Activated T-helper 2 cell treated with anti-CD3 and anti-CD28 coated beads, Interferon-gamma antibody, Interleukin-2, Interleukin-4, amounts not matched to agents 10 μg/mL and 5 μg/mL and 100 μg/mL, durations not matched to agents 14 hours and 24 hours and 36 hours (primary cell): Measurements from ENCODE around the gene SORCS2. TPM values are rescaled to one million over a fixed set of nuclear protein-coding genes. Genes with fewer than 3 reads are reported as not detected.
A peak's percentile ranks its signal among the peaks of the same experiment; 100 is the strongest.

Experiments used
- DNase-seq: peaks from one replicate; pipeline ENCODE4 v3.0.0; 2021; ENCODE audit warnings: low spot score
- H3K27ac Mint-ChIP-seq: one replicate; pipeline ENCODE4 v1.8.0; 2021; ENCODE audit warnings: mixed read lengths
- H3K27me3 Mint-ChIP-seq: one replicate; pipeline ENCODE4 v1.8.0; 2021; ENCODE audit warnings: low read depth, mixed read lengths
- H3K36me3 Mint-ChIP-seq: one replicate; pipeline ENCODE4 v1.8.0; 2021; ENCODE audit warnings: low read depth, mixed read lengths
- H3K4me1 Mint-ChIP-seq: one replicate; pipeline ENCODE4 v1.8.0; 2021; ENCODE audit warnings: low read depth, mixed read lengths
- H3K4me3 Mint-ChIP-seq: one replicate; pipeline ENCODE4 v1.8.0; 2021; ENCODE audit warnings: low read depth, mild to moderate bottlenecking, moderate library complexity, mixed read lengths
- H3K9me3 Mint-ChIP-seq: one replicate; pipeline ENCODE4 v1.8.0; 2021; ENCODE audit warnings: mixed read lengths
- intact Hi-C: fragments of 100-400 bp; cut with micrococcal nuclease; formaldehyde crosslinking; loops from one replicate; pipeline ENCODE4 v1.15.1; 2023
- total RNA-seq: library from RNA; stranded (reverse); gene quantifications from 2 replicates; pipeline ENCODE4 v1.2.3, GENCODE V29; 2022

SORCS2 gene
- total RNA-seq, result 0.02 and 0.05 TPM in 2 replicates

DNA sequence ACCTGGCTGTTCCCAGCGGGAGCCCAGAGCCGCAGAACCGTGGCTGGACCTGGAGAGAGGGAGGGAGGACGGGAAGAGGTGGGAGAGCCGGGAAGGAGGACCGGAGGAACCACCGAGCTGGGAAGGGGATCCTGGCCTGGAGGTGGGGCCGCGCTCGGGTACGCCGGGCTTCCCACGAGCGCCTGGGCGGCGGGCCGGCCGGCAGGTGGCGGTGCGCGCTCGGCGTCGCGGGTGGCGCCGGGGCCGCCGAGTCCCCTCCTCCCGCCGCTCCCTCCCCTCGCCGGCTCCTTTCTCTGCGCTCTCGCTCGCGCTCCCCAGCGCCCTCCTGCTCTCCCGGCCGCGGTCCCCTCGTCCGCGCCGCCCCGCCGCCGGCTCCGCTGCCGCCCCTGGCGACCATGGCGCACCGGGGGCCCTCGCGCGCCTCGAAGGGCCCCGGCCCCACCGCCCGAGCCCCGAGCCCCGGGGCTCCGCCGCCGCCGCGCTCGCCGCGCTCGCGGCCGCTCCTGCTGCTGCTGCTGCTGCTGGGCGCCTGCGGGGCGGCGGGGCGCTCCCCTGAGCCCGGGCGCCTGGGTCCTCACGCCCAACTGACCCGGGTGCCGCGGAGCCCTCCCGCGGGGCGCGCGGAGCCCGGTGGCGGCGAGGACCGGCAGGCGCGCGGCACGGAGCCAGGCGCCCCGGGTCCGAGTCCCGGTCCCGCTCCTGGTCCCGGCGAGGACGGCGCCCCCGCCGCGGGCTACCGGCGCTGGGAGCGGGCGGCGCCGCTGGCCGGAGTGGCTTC, at the start of gene SORCS2:
TSS of gene SORCS2 (plus strand) at position 287 of the 778 bp plus-strand sequence.
- no peaks in the 10 kb centered on the region for H3K36me3 Mint-ChIP-seq
- intact Hi-C loops, result loop anchor here (5.0 kb wide), 4 partner anchors 145 to 610 kb away; no protein-coding TSS in a partner anchor
- peaks cover 48% of the 10 kb centered on the region for H3K27me3 Mint-ChIP-seq
- H3K27ac Mint-ChIP-seq, result no peak within 1 kb of the TSS
- H3K4me3 Mint-ChIP-seq, result no peak within 1 kb of the TSS
- H3K4me1 Mint-ChIP-seq, result no peaks in the 10 kb centered on the region
- no peaks in the 10 kb centered on the region for H3K9me3 Mint-ChIP-seq
- peak; percentile 29 for DNase-seq

DNA sequence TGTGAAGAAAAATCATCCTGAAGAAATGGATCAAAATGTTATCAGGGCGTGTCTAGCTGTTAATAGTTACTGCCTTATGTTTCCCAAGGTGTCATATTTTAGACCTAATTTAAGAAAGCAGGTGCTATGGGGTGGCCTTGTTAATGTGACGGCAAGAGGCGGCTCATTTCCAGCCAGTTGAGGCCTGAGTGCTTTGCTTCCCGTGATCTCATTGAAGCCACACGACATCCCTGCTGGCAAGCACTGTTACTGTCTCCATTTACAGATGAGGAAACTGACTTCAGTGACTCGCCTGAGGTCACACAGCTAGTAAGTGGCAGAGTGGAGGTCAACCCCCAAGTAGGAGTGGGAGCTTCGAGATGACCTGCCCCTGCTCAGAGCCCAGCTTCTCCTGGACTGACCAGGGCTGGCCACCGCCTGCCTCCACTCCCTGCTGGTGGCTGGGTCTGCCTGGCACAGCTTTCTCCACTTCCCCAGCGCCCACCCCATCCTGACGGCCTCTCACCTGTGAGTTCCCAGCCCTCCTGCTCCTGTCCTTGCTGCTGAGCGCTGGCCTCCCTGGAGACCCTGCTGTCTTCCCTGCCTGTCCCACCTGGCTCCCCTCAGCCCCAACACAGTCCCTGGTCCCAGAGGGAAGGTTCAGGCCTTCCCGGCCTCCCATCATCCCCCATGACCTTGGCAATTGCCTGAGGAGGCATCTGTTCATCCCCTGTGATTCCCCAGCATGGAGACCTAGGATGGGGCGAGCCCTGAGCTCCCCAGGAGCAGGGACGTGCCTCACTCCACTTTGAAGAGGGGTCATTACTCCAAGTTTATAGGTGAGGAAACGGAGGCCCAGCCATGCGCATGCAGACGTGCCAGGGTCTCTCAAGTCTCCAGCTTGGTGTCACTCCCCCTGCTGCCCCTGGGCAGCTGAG, 47.7 kb upstream of the SORCS2 start:
- H3K27me3 Mint-ChIP-seq, result no peaks in the 10 kb centered on the region
- no peaks in the 10 kb centered on the region for H3K9me3 Mint-ChIP-seq
- no peaks in the 10 kb centered on the region for H3K4me1 Mint-ChIP-seq
- DNase-seq, result no peak
- H3K27ac Mint-ChIP-seq, result no peak overlapping the region
- H3K4me3 Mint-ChIP-seq, result no peak overlapping the region
- intact Hi-C loops, result no loop called here
- no peaks in the 10 kb centered on the region for H3K36me3 Mint-ChIP-seq

DNA sequence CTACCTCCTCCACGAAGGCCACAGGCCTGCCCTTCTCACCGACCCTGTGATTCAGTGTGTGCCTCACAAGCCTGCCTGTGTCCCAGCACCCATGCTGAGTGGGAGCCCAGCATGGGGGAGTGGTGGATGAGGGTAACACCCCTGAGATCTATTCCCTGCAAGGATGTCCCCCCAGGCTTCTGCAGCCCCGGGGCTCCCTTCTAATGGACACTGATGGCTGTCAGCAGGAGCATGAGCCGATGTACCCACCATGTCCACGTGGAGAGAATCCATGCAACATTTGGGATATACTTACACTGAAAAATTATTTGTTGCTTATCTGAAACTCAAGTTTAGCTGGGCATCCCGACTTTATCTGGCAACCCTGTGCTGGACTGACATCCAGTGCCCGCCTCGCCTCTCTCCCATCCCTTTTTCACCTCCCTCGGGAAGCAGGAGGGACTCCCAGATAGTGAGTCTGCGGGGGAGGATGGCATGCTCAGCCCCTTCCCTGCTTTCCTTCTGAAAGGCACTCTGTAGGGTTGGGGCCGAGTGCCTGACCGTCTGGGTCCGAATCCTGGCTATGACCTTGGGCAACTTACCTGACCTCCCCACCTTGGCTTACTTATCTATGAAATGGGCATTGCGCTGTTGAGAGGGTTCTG, 46.9 kb upstream of the SORCS2 start:
- H3K27me3 Mint-ChIP-seq, result no peaks in the 10 kb centered on the region
- no peak overlapping the region for H3K27ac Mint-ChIP-seq
- no peaks in the 10 kb centered on the region for H3K36me3 Mint-ChIP-seq
- intact Hi-C loops, result no loop called here
- no peaks in the 10 kb centered on the region for H3K4me1 Mint-ChIP-seq
- no peaks in the 10 kb centered on the region for H3K9me3 Mint-ChIP-seq
- H3K4me3 Mint-ChIP-seq, result no peak overlapping the region
- DNase-seq, result no peak

DNA sequence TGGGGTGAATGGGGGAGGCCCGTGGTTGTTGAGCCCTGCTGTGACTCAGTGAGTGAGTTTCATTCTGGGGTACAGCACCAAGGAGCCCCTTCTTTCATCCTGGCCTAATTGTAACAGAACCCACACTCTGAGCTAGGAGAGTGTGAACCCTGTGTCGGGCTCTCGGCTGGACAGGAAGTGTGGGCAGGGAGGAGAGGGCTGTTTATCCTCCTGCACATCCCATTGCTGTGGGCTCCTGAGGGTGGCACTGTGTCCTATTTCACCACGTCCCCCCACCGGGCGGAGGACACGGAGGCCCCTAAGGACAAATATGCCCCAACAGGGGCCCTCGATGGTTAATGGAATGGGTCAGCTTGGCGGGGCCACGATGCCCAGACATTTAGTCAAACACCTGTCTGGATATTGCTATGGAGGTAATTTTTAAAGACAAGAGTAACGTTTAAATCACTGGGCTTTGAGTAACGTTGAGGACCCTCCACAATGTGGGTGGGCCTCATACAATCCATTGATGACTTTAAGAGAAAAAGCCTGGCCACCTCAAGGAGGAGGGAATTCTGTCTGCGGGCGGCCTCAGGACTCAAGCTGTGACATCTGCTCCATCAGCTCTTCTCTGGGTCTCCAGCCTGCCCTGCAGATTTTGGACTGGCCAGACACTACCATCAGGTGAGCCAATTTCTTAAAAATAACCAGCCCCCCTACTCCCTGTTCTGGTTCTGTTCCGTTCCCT, 46.1 kb upstream of the SORCS2 start:
- intact Hi-C loops, result no loop called here
- Mint-ChIP-seq H3K36me3 (no peaks in the 10 kb centered on the region), H3K27ac (no peak overlapping the region), H3K27me3 (no peaks in the 10 kb centered on the region), H3K4me3 (no peak overlapping the region), H3K4me1 (no peaks in the 10 kb centered on the region), H3K9me3 (no peaks in the 10 kb centered on the region)
- no peak for DNase-seq

DNA sequence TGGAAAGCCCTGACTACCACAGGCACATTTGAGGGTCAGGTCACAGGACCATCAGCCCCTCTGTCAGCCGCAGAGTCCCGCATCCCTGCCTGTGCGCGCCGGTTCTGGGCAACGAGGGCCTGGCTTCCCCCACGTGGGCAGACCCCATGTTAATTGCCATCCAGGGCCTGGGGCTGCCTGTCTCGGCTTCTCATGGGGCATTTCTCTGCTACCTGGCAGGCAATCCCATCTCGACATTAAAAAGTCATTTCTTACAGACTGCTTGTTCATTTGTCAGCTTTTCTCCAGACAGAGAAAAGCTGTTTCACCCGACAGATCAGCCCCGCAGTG, 45.6 kb upstream of the SORCS2 start:
- Mint-ChIP-seq H3K27me3 (no peaks in the 10 kb centered on the region), H3K4me3 (no peak overlapping the region), H3K9me3 (no peaks in the 10 kb centered on the region), H3K4me1 (no peaks in the 10 kb centered on the region), H3K27ac (no peak overlapping the region), H3K36me3 (no peaks in the 10 kb centered on the region)
- DNase-seq, result no peak
- intact Hi-C loops, result no loop called here

DNA sequence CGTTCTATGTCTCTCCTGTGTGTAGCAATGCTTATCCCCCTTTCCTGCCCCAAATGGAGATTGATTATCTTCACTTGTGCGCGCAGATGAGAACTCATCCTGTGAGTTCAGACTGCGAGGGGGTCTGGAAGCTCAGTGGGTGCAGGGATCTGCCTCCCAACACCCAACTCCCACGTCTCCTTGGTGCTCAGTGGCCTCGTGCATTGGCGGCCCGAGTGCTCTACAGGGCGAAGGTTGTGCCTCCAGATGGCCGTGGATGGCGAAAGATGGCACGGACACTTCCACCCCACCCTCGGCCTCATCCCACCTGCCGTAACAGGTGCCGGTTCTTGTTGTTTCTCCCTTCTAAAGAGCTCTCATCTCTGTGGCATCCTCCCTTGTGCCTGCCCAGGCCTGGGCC, 45.1 kb upstream of the SORCS2 start:
- Mint-ChIP-seq H3K27me3 (no peaks in the 10 kb centered on the region), H3K36me3 (no peaks in the 10 kb centered on the region), H3K4me3 (no peak overlapping the region), H3K9me3 (no peaks in the 10 kb centered on the region), H3K4me1 (no peaks in the 10 kb centered on the region), H3K27ac (no peak overlapping the region)
- DNase-seq, result no peak
- intact Hi-C loops, result no loop called here

GRCh38 chr4:7147661-7148310, 44.6 kb upstream of the SORCS2 start:
- Mint-ChIP-seq H3K4me3 (no peak overlapping the region), H3K36me3 (no peaks in the 10 kb centered on the region), H3K27me3 (no peaks in the 10 kb centered on the region), H3K4me1 (no peaks in the 10 kb centered on the region), H3K27ac (no peak overlapping the region), H3K9me3 (no peaks in the 10 kb centered on the region)
- intact Hi-C loops, result no loop called here
- DNase-seq, result no peak

DNA sequence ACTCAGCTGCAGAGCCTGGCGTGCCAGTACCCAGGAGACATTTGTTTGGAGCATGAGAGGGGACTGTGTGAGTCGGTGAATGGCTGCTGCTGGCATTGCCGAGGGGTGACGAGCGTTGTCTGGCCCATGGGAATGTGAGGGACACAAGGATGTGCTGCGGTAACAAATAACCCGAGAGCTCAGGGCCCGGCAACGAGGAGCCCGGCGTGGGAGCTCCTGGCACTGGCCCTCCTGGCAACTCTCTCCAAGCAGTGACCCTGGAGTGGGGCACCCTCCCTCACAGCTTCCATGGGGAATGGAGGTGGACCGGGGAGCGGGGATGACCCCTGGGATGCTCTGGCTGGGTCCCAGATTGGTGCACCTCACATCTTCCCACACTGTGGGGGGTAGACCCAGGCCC, 44.0 kb upstream of the SORCS2 start:
- Mint-ChIP-seq H3K27me3 (no peaks in the 10 kb centered on the region), H3K4me1 (no peaks in the 10 kb centered on the region), H3K4me3 (no peak overlapping the region), H3K27ac (no peak overlapping the region), H3K36me3 (no peaks in the 10 kb centered on the region), H3K9me3 (no peaks in the 10 kb centered on the region)
- no peak for DNase-seq
- intact Hi-C loops, result no loop called here

- intact Hi-C loops, result no loop called here
- Mint-ChIP-seq H3K36me3 (no peaks in the 10 kb centered on the region), H3K27me3 (no peaks in the 10 kb centered on the region), H3K27ac (no peak overlapping the region), H3K9me3 (no peaks in the 10 kb centered on the region), H3K4me1 (no peaks in the 10 kb centered on the region), H3K4me3 (no peak overlapping the region)
- no peak for DNase-seq
These were observed 42.2 kb upstream of the SORCS2 start for GRCh38 chr4:7150036-7150635.

DNA sequence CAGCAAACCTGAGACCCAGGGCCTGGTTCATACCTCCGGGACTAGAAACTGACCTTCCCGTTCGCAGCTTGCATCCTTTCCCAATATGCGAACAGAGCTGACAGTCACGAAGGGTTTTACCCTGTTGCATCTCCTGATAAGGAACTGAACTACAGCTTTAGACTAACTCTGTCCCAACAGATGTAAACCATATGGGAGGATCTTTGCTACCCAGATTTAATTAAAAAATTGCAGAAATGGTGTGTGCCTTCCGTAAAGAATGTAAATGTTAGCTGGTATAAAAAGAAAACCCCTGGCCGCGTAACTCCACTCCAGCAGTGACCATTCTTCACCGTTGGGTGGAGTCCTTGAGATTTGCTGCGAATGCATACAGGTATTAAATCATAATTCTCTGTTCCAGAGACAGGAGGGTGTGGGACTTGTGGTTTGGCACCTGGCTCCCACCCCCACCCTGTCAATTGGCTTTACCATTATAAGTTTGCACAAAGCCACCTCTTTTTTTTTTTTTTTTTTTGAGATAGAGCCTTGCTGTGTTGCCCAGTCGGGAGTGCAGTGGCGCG, 40.6 kb upstream of the SORCS2 start:
- H3K4me1 Mint-ChIP-seq, result no peaks in the 10 kb centered on the region
- DNase-seq, result no peak
- no peaks in the 10 kb centered on the region for H3K36me3 Mint-ChIP-seq
- H3K27me3 Mint-ChIP-seq, result peaks cover 6% of the 10 kb centered on the region
- H3K9me3 Mint-ChIP-seq, result no peaks in the 10 kb centered on the region
- intact Hi-C loops, result no loop called here
- no peak overlapping the region for H3K27ac Mint-ChIP-seq
- H3K4me3 Mint-ChIP-seq, result no peak overlapping the region

DNA sequence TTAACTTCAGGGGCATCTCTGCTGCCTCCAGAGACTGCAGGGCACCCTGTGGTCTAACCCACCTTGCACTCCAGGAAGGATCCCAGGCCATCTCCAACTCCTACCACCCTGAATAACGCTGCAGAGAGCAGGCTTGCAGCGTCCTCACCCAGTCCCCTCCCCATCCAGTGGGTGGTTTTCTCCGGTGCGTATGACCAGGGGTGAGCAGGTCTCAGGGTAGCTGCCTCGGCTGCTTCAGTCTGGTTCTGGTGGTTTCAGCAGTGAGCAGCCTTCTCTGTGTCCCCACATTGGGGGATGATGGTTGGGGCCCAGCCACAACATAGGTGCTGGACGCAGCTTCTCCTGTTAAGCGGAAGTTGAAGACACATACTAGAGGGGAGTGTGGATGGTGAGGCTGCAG, 38.6 kb upstream of the SORCS2 start:
- intact Hi-C loops, result no loop called here
- H3K27ac Mint-ChIP-seq, result no peak overlapping the region
- H3K9me3 Mint-ChIP-seq, result no peaks in the 10 kb centered on the region
- peaks cover 8% of the 10 kb centered on the region for H3K27me3 Mint-ChIP-seq
- H3K4me1 Mint-ChIP-seq, result no peaks in the 10 kb centered on the region
- no peak for DNase-seq
- no peak overlapping the region for H3K4me3 Mint-ChIP-seq
- H3K36me3 Mint-ChIP-seq, result no peaks in the 10 kb centered on the region
